Retinal pigment epithelial cell (primary cell): ENCODE data around the gene PPM1L.
A peak's percentile ranks its signal among the peaks of the same experiment; 100 is the strongest.

ENCODE experiments used
- DNase-seq: peaks from one replicate; pipeline ENCODE4 v3.0.0-alpha.2; 2010; ENCODE audit warnings: low read depth
- H3K4me3 ChIP-seq: 2 replicates; pipeline ENCODE4 v1.5.1; 2011; ENCODE audit warnings: mild to moderate bottlenecking, low read length, control low read depth, moderate library complexity
- CTCF ChIP-seq: conservative IDR thresholded peaks from 2 replicates; pipeline ENCODE4 v1.5.1; 2011; ENCODE audit warnings: low read depth, low read length, control low read depth, inconsistent platforms

The PPM1L gene

GRCh38 chr3:160725338-160725737, 30.7 kb upstream of the PPM1L start:
- no peak overlapping the region for H3K4me3 ChIP-seq
- no peak for DNase-seq
- TF ChIP-seq CTCF, result no peak

- DNase-seq, result no peak
- H3K4me3 ChIP-seq, result no peak overlapping the region
- no peak for TF ChIP-seq CTCF
Measured at GRCh38 chr3:160735826-160736225, 20.2 kb upstream of the PPM1L start.

GRCh38 chr3:160738048-160738447, 18.0 kb upstream of the PPM1L start:
- no peak for TF ChIP-seq CTCF
- H3K4me3 ChIP-seq, result no peak overlapping the region
- no peak for DNase-seq

GRCh38 chr3:160739079-160739478, 17.0 kb upstream of the PPM1L start:
- no peak for TF ChIP-seq CTCF
- H3K4me3 ChIP-seq, result no peak overlapping the region
- peak; percentile 4 for DNase-seq

- no peak for DNase-seq
- TF ChIP-seq CTCF, result no peak
- no peak overlapping the region for H3K4me3 ChIP-seq
Measured at GRCh38 chr3:160746976-160747375, 9.1 kb upstream of the PPM1L start.

GRCh38 chr3:160747422-160747821, 8.6 kb upstream of the PPM1L start:
- no peak for TF ChIP-seq CTCF
- DNase-seq, result no peak

GRCh38 chr3:160748231-160748630, 7.8 kb upstream of the PPM1L start:
- no peak for DNase-seq
- H3K4me3 ChIP-seq, result no peak overlapping the region
- no peak for TF ChIP-seq CTCF

More at GRCh38 chr3:160747422-160747821, 8.6 kb upstream of the PPM1L start:
- no peak overlapping the region for H3K4me3 ChIP-seq
